ENCODE data around the gene LCE1D. TPM values are rescaled to one million over a fixed set of nuclear protein-coding genes. Genes with fewer than 3 reads are reported as not detected.

The LCE1D gene
- total RNA-seq, 1 donor from 2014 or later = not detected

GRCh38 chr1:152768847-152769533 is 27.5 kb upstream of the LCE1D start:
- H3K9me3 ChIP-seq (ENCODE audit: control insufficient read depth in 3 of 3, low read length in 3 of 3) = peaks cover 0 to 4% (median 2%) of the 10 kb centered on the region in 3 donors
- no peaks in the 10 kb centered on the region for H3K4me1 ChIP-seq (ENCODE audit: control insufficient read depth in 3 of 3, insufficient read depth in 3 of 3, low read length in 3 of 3)
- no peaks in the 10 kb centered on the region for H3K27me3 ChIP-seq (ENCODE audit: control insufficient read depth in 3 of 3, insufficient read depth in 3 of 3, low read length in 3 of 3)
- H3K27ac ChIP-seq (ENCODE audit: low read depth, low read length) = no peak overlapping the region
- H3K36me3 ChIP-seq (ENCODE audit: control insufficient read depth in 3 of 3, insufficient read depth in 3 of 3, low read length in 3 of 3) = no peaks in the 10 kb centered on the region
- no peak overlapping the region for H3K4me3 ChIP-seq (ENCODE audit: low read length in 3 of 3)
- no peak overlapping the region for H3K9ac ChIP-seq (ENCODE audit: low read depth in 1 of 3, low read length in 3 of 3)

DNA sequence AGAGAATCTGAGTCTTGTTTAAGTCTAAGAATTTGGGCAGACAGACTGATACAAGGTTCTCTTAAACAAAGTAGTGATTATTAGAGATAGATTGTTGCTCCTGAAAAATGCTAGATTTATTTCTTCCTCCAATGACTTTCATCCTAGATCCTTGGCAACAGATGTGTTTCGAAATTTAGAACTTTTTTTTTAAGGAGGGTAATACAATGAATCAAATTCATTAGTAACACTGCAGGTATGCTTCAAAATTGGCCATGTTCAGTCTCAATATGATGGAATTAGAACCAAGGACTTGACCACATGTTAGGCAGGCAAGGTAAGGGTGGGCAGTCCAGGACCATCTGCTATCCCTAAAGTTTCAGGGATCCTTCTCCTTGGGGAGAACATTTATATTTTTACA is 26.1 kb upstream of the LCE1D start:
- Histone ChIP-seq H3K36me3 (ENCODE audit: control insufficient read depth in 3 of 3, insufficient read depth in 3 of 3, low read length in 3 of 3) (no peaks in the 10 kb centered on the region), H3K4me3 (ENCODE audit: low read length in 3 of 3) (no peak overlapping the region), H3K27me3 (ENCODE audit: control insufficient read depth in 3 of 3, insufficient read depth in 3 of 3, low read length in 3 of 3) (no peaks in the 10 kb centered on the region), H3K9me3 (ENCODE audit: control insufficient read depth in 3 of 3, low read length in 3 of 3) (peaks cover 0 to 4% (median 3%) of the 10 kb centered on the region in 3 donors), H3K9ac (ENCODE audit: low read depth in 1 of 3, low read length in 3 of 3) (no peak overlapping the region), H3K27ac (ENCODE audit: low read depth, low read length) (no peak overlapping the region), H3K4me1 (ENCODE audit: control insufficient read depth in 3 of 3, insufficient read depth in 3 of 3, low read length in 3 of 3) (no peaks in the 10 kb centered on the region)

- H3K9ac ChIP-seq (ENCODE audit: low read depth in 1 of 3, low read length in 3 of 3) = no peak within 1 kb of the TSS
Observed at GRCh38 chr1:152774875-152775274, 21.6 kb upstream of the LCE1D start, which contains the start of gene LCE1F. TSS of gene LCE1F (plus strand) at chr1:152775140. CDS start at chr1:152776372, 1,232 bp downstream.

DNA sequence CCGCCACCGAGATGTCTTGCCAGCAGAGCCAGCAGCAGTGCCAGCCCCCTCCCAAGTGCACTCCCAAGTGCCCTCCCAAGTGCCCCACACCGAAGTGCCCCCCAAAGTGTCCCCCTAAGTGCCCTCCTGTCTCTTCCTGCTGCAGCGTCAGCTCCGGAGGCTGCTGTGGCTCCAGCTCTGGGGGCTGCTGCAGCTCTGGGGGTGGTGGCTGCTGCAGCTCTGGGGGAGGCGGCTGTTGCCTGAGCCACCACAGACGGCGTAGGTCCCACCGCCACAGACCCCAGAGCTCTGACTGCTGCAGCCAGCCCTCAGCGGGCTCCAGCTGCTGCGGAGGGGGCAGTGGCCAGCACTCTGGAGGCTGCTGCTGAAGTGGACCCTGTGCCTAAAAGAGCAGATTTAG is 20.2 kb upstream of the LCE1D start:
- H3K4me3 ChIP-seq (ENCODE audit: low read length in 3 of 3) = no peak overlapping the region
- no peaks in the 10 kb centered on the region for H3K4me1 ChIP-seq (ENCODE audit: control insufficient read depth in 3 of 3, insufficient read depth in 3 of 3, low read length in 3 of 3)
- no peaks in the 10 kb centered on the region for H3K27me3 ChIP-seq (ENCODE audit: control insufficient read depth in 3 of 3, insufficient read depth in 3 of 3, low read length in 3 of 3)
- H3K27ac ChIP-seq (ENCODE audit: low read depth, low read length) = no peak overlapping the region
- H3K36me3 ChIP-seq (ENCODE audit: control insufficient read depth in 3 of 3, insufficient read depth in 3 of 3, low read length in 3 of 3) = no peaks in the 10 kb centered on the region
- no peak overlapping the region for H3K9ac ChIP-seq (ENCODE audit: low read depth in 1 of 3, low read length in 3 of 3)
- H3K9me3 ChIP-seq (ENCODE audit: control insufficient read depth in 3 of 3, low read length in 3 of 3) = peaks cover 0 to 4% (median 2%) of the 10 kb centered on the region in 3 donors

More at GRCh38 chr1:152774875-152775274, 21.6 kb upstream of the LCE1D start, which contains the start of gene LCE1F:
- H3K27me3 ChIP-seq (ENCODE audit: control insufficient read depth in 3 of 3, insufficient read depth in 3 of 3, low read length in 3 of 3) = no peaks in the 10 kb centered on the region
- H3K9me3 ChIP-seq (ENCODE audit: control insufficient read depth in 3 of 3, low read length in 3 of 3) = peaks cover 0 to 4% (median 3%) of the 10 kb centered on the region in 3 donors
- H3K27ac ChIP-seq (ENCODE audit: low read depth, low read length) = no peak within 1 kb of the TSS
- H3K36me3 ChIP-seq (ENCODE audit: control insufficient read depth in 3 of 3, insufficient read depth in 3 of 3, low read length in 3 of 3) = no peaks in the 10 kb centered on the region
- no peaks in the 10 kb centered on the region for H3K4me1 ChIP-seq (ENCODE audit: control insufficient read depth in 3 of 3, insufficient read depth in 3 of 3, low read length in 3 of 3)
- no peak within 1 kb of the TSS for H3K4me3 ChIP-seq (ENCODE audit: low read length in 3 of 3)

DNA sequence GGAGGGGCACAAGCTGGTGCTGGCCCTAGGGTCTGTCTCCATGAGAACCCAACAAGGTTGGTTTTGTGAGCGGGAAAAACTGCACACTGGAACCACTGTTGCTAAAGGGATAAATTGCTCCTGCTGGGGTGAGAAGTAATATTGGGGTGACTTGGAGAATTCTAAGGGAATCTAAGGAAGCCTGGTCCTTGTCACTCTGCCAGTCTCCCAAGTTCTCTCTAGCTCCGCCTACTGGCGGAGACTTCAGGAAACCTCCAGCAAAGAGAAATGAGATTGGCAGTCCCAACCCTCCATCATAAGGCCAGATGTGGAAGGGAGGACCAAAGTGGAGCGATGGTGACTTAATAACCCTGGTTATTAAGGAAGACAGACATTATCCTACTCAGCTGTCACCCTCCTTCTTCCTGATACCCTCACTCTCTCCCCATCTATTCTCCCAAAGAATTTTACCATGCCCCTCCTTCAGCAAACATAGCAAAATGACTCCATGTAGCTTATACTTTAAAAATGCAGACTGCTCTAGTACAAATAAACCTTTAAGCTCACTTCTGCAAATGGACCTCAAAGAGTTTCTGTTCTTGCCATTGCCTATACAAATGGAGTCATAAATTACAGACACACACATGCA is 18.9 kb upstream of the LCE1D start:
- H3K4me3 ChIP-seq (ENCODE audit: low read length in 3 of 3) = no peak overlapping the region
- H3K27ac ChIP-seq (ENCODE audit: low read depth, low read length) = no peak overlapping the region
- H3K9me3 ChIP-seq (ENCODE audit: control insufficient read depth in 3 of 3, low read length in 3 of 3) = peaks cover 0 to 2% (median 0%) of the 10 kb centered on the region in 3 donors
- no peaks in the 10 kb centered on the region for H3K36me3 ChIP-seq (ENCODE audit: control insufficient read depth in 3 of 3, insufficient read depth in 3 of 3, low read length in 3 of 3)
- no peaks in the 10 kb centered on the region for H3K4me1 ChIP-seq (ENCODE audit: control insufficient read depth in 3 of 3, insufficient read depth in 3 of 3, low read length in 3 of 3)
- H3K9ac ChIP-seq (ENCODE audit: low read depth in 1 of 3, low read length in 3 of 3) = no peak overlapping the region
- H3K27me3 ChIP-seq (ENCODE audit: control insufficient read depth in 3 of 3, insufficient read depth in 3 of 3, low read length in 3 of 3) = no peaks in the 10 kb centered on the region

- no peak overlapping the region for H3K9ac ChIP-seq (ENCODE audit: low read depth in 1 of 3, low read length in 3 of 3)
- H3K27ac ChIP-seq (ENCODE audit: low read depth, low read length) = no peak overlapping the region
- no peaks in the 10 kb centered on the region for H3K4me1 ChIP-seq (ENCODE audit: control insufficient read depth in 3 of 3, insufficient read depth in 3 of 3, low read length in 3 of 3)
- H3K4me3 ChIP-seq (ENCODE audit: low read length in 3 of 3) = no peak overlapping the region
- H3K9me3 ChIP-seq (ENCODE audit: control insufficient read depth in 3 of 3, low read length in 3 of 3) = no peaks in the 10 kb centered on the region
- peaks cover 0 to 2% (median 0%) of the 10 kb centered on the region in 3 donors for H3K27me3 ChIP-seq (ENCODE audit: control insufficient read depth in 3 of 3, insufficient read depth in 3 of 3, low read length in 3 of 3)
- H3K36me3 ChIP-seq (ENCODE audit: control insufficient read depth in 3 of 3, insufficient read depth in 3 of 3, low read length in 3 of 3) = no peaks in the 10 kb centered on the region
Observed at GRCh38 chr1:152783095-152783494, 13.4 kb upstream of the LCE1D start.

- Histone ChIP-seq H3K4me1 (ENCODE audit: control insufficient read depth in 3 of 3, insufficient read depth in 3 of 3, low read length in 3 of 3) (no peaks in the 10 kb centered on the region), H3K9ac (ENCODE audit: low read depth in 1 of 3, low read length in 3 of 3) (no peak within 1 kb of the TSS), H3K27me3 (ENCODE audit: control insufficient read depth in 3 of 3, insufficient read depth in 3 of 3, low read length in 3 of 3) (peaks cover 0 to 2% (median 0%) of the 10 kb centered on the region in 3 donors), H3K4me3 (ENCODE audit: low read length in 3 of 3) (no peak within 1 kb of the TSS), H3K36me3 (ENCODE audit: control insufficient read depth in 3 of 3, insufficient read depth in 3 of 3, low read length in 3 of 3) (no peaks in the 10 kb centered on the region), H3K27ac (ENCODE audit: low read depth, low read length) (no peak within 1 kb of the TSS), H3K9me3 (ENCODE audit: control insufficient read depth in 3 of 3, low read length in 3 of 3) (no peaks in the 10 kb centered on the region)
Observed at GRCh38 chr1:152786077-152786476, 10.4 kb upstream of the LCE1D start, which contains the start of gene LCE1E. TSS of gene LCE1E (plus strand) at chr1:152786257. CDS start at chr1:152787300, 1,043 bp downstream.

DNA sequence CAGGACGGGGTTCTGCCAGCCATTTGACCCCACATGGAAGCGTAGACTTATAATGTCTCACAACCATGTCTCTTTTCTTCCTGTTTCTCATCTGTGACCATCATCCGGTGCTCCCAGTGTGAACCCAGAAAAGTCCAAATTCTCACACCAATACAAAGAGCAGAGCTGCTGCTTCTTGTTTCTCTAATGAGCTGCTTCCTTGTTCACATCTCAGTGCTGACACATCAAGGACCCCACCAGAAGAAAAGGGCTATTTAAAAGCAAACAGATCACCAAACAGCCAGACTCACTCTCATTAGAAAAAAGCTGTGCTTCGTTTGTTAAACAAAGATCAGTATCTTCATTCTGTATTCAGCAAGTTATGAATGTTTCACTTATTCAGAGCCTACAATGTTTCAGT is 835 bp upstream of the LCE1D start:
- no peak overlapping the region for H3K4me3 ChIP-seq (ENCODE audit: low read length in 3 of 3)
- no peaks in the 10 kb centered on the region for H3K36me3 ChIP-seq (ENCODE audit: control insufficient read depth in 3 of 3, insufficient read depth in 3 of 3, low read length in 3 of 3)
- no peaks in the 10 kb centered on the region for H3K9me3 ChIP-seq (ENCODE audit: control insufficient read depth in 3 of 3, low read length in 3 of 3)
- no peaks in the 10 kb centered on the region for H3K4me1 ChIP-seq (ENCODE audit: control insufficient read depth in 3 of 3, insufficient read depth in 3 of 3, low read length in 3 of 3)
- no peaks in the 10 kb centered on the region for H3K27me3 ChIP-seq (ENCODE audit: control insufficient read depth in 3 of 3, insufficient read depth in 3 of 3, low read length in 3 of 3)
- no peak overlapping the region for H3K9ac ChIP-seq (ENCODE audit: low read depth in 1 of 3, low read length in 3 of 3)
- H3K27ac ChIP-seq (ENCODE audit: low read depth, low read length) = no peak overlapping the region

- no peak overlapping the region for H3K4me3 ChIP-seq (ENCODE audit: low read length in 3 of 3)
- H3K9me3 ChIP-seq (ENCODE audit: control insufficient read depth in 3 of 3, low read length in 3 of 3) = no peaks in the 10 kb centered on the region
- no peaks in the 10 kb centered on the region for H3K36me3 ChIP-seq (ENCODE audit: control insufficient read depth in 3 of 3, insufficient read depth in 3 of 3, low read length in 3 of 3)
- H3K4me1 ChIP-seq (ENCODE audit: control insufficient read depth in 3 of 3, insufficient read depth in 3 of 3, low read length in 3 of 3) = no peaks in the 10 kb centered on the region
- H3K27ac ChIP-seq (ENCODE audit: low read depth, low read length) = no peak overlapping the region
- H3K9ac ChIP-seq (ENCODE audit: low read depth in 1 of 3, low read length in 3 of 3) = no peak overlapping the region
- no peaks in the 10 kb centered on the region for H3K27me3 ChIP-seq (ENCODE audit: control insufficient read depth in 3 of 3, insufficient read depth in 3 of 3, low read length in 3 of 3)
Observed at GRCh38 chr1:152801333-152801732, 4.8 kb downstream of the LCE1D start.

DNA sequence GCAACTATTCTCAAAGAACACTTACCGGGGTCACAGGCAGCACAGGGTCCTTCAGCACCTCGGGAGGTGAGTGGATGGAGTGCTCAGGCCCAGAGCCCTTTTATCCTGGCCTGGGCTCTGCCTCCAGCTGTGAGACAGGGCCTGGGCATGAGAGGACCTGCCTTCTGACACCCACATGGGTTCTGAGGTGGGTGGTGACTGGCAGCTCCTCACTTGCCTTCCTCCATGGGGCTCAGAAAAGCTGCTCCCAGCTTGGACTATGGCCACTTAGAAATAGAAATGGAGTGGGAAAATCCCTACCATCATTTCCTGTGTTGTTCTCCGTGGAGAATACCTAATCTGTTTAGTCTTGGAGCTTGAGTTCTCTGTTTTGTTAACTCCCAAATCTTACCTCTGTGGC is 10.1 kb downstream of the LCE1D start, which contains the start of gene LCE1C:
Gene LCE1C (minus strand): TSS at position 76 of the 400 bp plus-strand sequence. CDS start 1,173 bp downstream, outside the sequence.
- H3K27ac ChIP-seq (ENCODE audit: low read depth, low read length) = no peak within 1 kb of the TSS
- H3K9me3 ChIP-seq (ENCODE audit: control insufficient read depth in 3 of 3, low read length in 3 of 3) = no peaks in the 10 kb centered on the region
- H3K4me1 ChIP-seq (ENCODE audit: control insufficient read depth in 3 of 3, insufficient read depth in 3 of 3, low read length in 3 of 3) = no peaks in the 10 kb centered on the region
- H3K27me3 ChIP-seq (ENCODE audit: control insufficient read depth in 3 of 3, insufficient read depth in 3 of 3, low read length in 3 of 3) = peaks cover 0 to 2% (median 0%) of the 10 kb centered on the region in 3 donors
- H3K9ac ChIP-seq (ENCODE audit: low read depth in 1 of 3, low read length in 3 of 3) = no peak within 1 kb of the TSS
- H3K4me3 ChIP-seq (ENCODE audit: low read length in 3 of 3) = no peak within 1 kb of the TSS
- no peaks in the 10 kb centered on the region for H3K36me3 ChIP-seq (ENCODE audit: control insufficient read depth in 3 of 3, insufficient read depth in 3 of 3, low read length in 3 of 3)

All from skeletal muscle tissue (tissue), 4 donors.